Body of pancreas (tissue), 4 donors: Measurements from ENCODE around the gene TEX51. TPM values are rescaled to one million over a fixed set of nuclear protein-coding genes. Genes with fewer than 3 reads are reported as not detected.

Experiments used
- ATAC-seq: fragments of 150-250 bp; one replicate; pipeline ENCODE4 v1.9.1; 2016
- DNase-seq, 4 donors: peaks; one replicate each; pipeline ENCODE4 v3.0.0-alpha.2; 2019
- H3K27ac ChIP-seq, 4 donors: fragments of 200-600 bp; sonication (generic); 1 replicate in 3 of 4; 2 replicates in 1 of 4; pipeline versions ENCODE4 v1.5.1 to v1.6.1; 2016 to 2019; ENCODE audit warnings: mild to moderate bottlenecking in 1 of 4, mixed read lengths in 1 of 4, moderate library complexity in 1 of 4
- H3K27me3 ChIP-seq, 2 donors: fragments of 200-600 bp; sonication (generic); one replicate each; pipeline ENCODE4 v1.6.0; 2016; ENCODE audit warnings: mild to moderate bottlenecking in 1 of 2
- H3K36me3 ChIP-seq, 2 donors: fragments of 200-600 bp; sonication (generic); replicated peaks in 1 of 2; 2 replicates each; pipeline ENCODE4 v1.5.1; 2016; ENCODE audit warnings: low read depth in 2 of 2; ENCODE audit not compliant: insufficient read depth in 1 of 2
- H3K4me1 ChIP-seq: fragments of 200-600 bp; sonication (generic); one replicate; pipeline ENCODE4 v1.6.0; 2016
- H3K4me3 ChIP-seq, 2 donors: fragments of 200-600 bp; sonication (generic); 1 replicate in 1 of 2; 2 replicates in 1 of 2; pipeline ENCODE4 v1.5.1; 2016 to 2019
- H3K9me3 ChIP-seq, 3 donors: fragments of 200-600 bp; sonication (generic); 1 replicate in 2 of 3; 2 replicates in 1 of 3; pipeline ENCODE4 v1.5.1; 2016
- POLR2A ChIP-seq, 3 donors: fragments of 450-650 bp; IDR thresholded peaks; one replicate each; pipeline ENCODE4 v1.6.1; 2016; ENCODE audit warnings: antibody characterized with exemption in 3 of 3, mild to moderate bottlenecking in 2 of 3
- WGBS, 2 donors: methylation state at CpG; one replicate each; pipeline ENCODE4 v1.1.5; 2017; 5-methylcytosine and 5-hydroxymethylcytosine counted together
- intact Hi-C: fragments of 100-400 bp; cut with DNase I; formaldehyde crosslinking; loops from one replicate; pipeline ENCODE4 v1.15.1; 2023
- total RNA-seq, 2 donors: library from RNA; depleted of rRNA; stranded (reverse); fragments of >200 nt; gene quantifications; one replicate each; pipeline ENCODE4 v1.1.0, GENCODE V29; 2016
- TF ChIP-seq, protein P1 (sequence below), 7 experiments: fragments of 450-650 bp in 4 of 7; fragments of 200-600 bp in 3 of 7; sonication (generic) in 3 of 7; IDR thresholded peaks; one replicate each; pipeline ENCODE4 v1.5.1; 2016 to 2019; ENCODE audit warnings: antibody characterized with exemption in 7 of 7

Gene TEX51
- total RNA-seq, 2 donors from 2014 or later, result not detected

DNA sequence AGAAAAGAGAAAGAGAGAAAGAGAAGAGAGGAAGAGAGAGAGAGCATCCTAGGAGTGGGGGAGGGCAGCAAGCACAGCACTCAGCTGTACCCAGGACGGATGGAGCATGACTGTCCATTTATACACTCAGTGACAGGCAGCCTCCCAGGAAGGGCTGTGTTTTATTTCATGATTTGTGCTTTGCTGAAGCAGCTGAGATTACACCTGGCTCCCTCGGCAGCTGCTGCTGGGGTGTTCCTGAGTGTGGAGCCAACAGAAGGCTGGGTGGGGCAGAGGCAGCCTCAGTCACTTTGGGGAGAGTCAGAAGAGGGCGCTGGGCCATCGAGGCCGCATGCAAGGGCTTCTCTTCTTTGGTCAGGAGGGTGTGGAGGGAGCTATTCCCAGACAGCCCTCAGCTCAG, 47.8 kb upstream of the TEX51 start:
- no peak for ATAC-seq
- no peaks in the 10 kb centered on the region for H3K9me3 ChIP-seq
- H3K27ac ChIP-seq, result no peak overlapping the region
- no peak for DNase-seq
- intact Hi-C loops, result no loop called here
- TF ChIP-seq POLR2A (IDR thresholded peaks at IDR 0.05), result no peak
- TF ChIP-seq, protein P1, sequence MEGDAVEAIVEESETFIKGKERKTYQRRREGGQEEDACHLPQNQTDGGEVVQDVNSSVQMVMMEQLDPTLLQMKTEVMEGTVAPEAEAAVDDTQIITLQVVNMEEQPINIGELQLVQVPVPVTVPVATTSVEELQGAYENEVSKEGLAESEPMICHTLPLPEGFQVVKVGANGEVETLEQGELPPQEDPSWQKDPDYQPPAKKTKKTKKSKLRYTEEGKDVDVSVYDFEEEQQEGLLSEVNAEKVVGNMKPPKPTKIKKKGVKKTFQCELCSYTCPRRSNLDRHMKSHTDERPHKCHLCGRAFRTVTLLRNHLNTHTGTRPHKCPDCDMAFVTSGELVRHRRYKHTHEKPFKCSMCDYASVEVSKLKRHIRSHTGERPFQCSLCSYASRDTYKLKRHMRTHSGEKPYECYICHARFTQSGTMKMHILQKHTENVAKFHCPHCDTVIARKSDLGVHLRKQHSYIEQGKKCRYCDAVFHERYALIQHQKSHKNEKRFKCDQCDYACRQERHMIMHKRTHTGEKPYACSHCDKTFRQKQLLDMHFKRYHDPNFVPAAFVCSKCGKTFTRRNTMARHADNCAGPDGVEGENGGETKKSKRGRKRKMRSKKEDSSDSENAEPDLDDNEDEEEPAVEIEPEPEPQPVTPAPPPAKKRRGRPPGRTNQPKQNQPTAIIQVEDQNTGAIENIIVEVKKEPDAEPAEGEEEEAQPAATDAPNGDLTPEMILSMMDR (IDR thresholded peaks at IDR 0.05), result no peak
- no peak overlapping the region for H3K4me3 ChIP-seq
- no peaks in the 10 kb centered on the region for H3K36me3 ChIP-seq
- WGBS, 2 donors, result 34 to 46% methylated on average over 5 of the region's 5 CpGs
- H3K4me1 ChIP-seq, result no peaks in the 10 kb centered on the region
- no peaks in the 10 kb centered on the region for H3K27me3 ChIP-seq

DNA sequence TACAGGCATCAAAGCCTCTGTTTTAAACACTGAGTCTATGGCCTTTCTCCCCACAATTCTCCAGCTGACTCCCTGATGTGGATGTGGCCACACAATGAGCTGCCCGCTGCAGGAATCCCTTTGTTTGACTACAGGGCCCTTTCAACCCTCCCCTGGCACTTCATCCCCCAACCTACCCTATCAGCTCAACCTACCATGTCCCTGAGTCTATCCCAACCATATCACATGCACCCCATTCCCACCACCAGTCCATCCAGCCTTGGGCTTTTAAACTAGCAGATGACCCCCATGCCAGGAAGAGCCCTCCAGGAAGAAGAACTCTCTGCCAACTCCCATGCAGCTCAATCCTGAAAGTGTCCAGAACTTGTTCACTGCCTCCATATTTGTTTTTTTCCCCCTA, 46.9 kb upstream of the TEX51 start:
- TF ChIP-seq, protein P1 (IDR thresholded peaks at IDR 0.05), result no peak
- no peak for TF ChIP-seq POLR2A (IDR thresholded peaks at IDR 0.05)
- H3K4me1 ChIP-seq, result no peaks in the 10 kb centered on the region
- H3K4me3 ChIP-seq, result no peak overlapping the region
- intact Hi-C loops, result no loop called here
- DNase-seq (no peak), ATAC-seq (no peak)
- H3K36me3 ChIP-seq, result no peaks in the 10 kb centered on the region
- H3K9me3 ChIP-seq, result no peaks in the 10 kb centered on the region
- no peak overlapping the region for H3K27ac ChIP-seq
- H3K27me3 ChIP-seq, result no peaks in the 10 kb centered on the region
- WGBS, 2 donors, result 53 to 69% methylated on average over 1 of the region's 1 CpG

DNA sequence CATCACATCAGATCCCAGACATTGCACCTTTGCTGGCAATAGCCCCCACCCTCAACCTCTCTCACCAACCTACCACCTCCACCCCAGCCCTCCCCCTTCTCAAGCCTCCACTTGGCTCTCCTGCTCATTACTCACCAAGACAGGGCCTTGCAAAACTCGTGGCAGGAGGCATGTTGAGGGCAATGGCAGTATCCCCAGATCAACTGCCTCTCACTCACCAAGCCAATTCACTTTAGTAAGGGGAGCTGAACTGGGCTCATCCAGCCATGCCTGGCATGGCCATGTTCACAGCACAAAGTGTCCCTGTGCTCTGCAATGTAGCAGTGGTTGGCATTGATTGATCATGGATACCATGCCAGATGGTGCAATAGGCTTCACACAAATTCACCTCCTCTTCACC, 46.3 kb upstream of the TEX51 start:
- Histone ChIP-seq H3K4me1 (no peaks in the 10 kb centered on the region), H3K36me3 (no peaks in the 10 kb centered on the region), H3K27me3 (no peaks in the 10 kb centered on the region), H3K9me3 (no peaks in the 10 kb centered on the region), H3K4me3 (no peak overlapping the region), H3K27ac (no peak overlapping the region)
- no peak for ATAC-seq
- 26 to 50% methylated on average over 1 of the region's 1 CpG for WGBS, 2 donors
- no peak for TF ChIP-seq POLR2A (IDR thresholded peaks at IDR 0.05)
- TF ChIP-seq, protein P1 (IDR thresholded peaks at IDR 0.05), result no peak
- no peak for DNase-seq
- intact Hi-C loops, result no loop called here

DNA sequence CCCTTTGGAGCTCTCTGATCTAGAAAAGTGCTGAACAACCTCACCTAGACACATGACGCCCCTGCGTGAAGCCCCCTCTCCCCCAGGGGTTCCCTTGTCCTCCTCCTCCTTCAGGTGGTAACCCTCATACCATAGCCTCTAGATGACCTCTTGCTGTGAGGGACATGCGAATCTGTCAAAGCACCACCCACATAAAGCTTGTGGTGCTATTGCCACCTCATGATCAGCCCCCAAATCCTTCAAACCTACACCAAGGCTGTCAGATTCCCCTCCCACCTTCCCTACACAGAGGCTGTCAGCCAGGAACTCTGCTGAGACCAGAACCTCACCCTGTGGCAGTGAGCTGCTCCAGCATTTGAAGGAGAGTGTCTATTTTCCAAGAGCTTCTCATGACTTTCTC, 43.1 kb upstream of the TEX51 start:
- ATAC-seq (no peak), DNase-seq (no peak)
- TF ChIP-seq, protein P1 (IDR thresholded peaks at IDR 0.05), result no peak
- no peak for TF ChIP-seq POLR2A (IDR thresholded peaks at IDR 0.05)
- intact Hi-C loops, result no loop called here
- no peaks in the 10 kb centered on the region for H3K4me1 ChIP-seq
- H3K9me3 ChIP-seq, result no peaks in the 10 kb centered on the region
- H3K27me3 ChIP-seq, result no peaks in the 10 kb centered on the region
- WGBS, 2 donors, result 45 to 51% methylated on average over 3 of the region's 3 CpGs
- no peak overlapping the region for H3K27ac ChIP-seq
- no peaks in the 10 kb centered on the region for H3K36me3 ChIP-seq
- no peak overlapping the region for H3K4me3 ChIP-seq

DNA sequence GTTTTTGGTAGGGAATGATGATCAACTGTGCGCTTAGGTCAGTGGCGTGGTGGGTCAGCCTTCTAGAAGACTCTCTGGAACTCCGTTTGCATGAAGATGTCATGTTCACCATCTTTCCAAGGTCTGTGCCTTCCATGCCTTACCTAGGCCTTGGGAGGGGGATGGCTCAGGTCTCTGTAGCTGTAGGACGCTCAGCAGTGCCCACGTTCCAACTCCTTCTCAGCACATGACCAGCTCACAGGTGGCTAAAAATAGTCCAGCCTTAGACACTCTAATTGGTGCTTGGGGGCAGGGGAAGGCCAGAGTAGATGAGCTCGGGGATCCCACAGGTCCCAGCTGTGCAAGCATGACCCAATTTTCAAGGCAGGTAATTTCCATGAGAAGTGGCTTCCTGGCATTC, 42.3 kb upstream of the TEX51 start:
- ATAC-seq, result no peak
- intact Hi-C loops, result no loop called here

More for the DNA sequence above, 42.3 kb upstream of the TEX51 start:
- H3K4me3 ChIP-seq, result no peak overlapping the region
- H3K9me3 ChIP-seq, result no peaks in the 10 kb centered on the region
- WGBS, 2 donors, result 65 to 81% methylated on average over 3 to 6 of the region's 6 CpGs
- no peaks in the 10 kb centered on the region for H3K36me3 ChIP-seq
- DNase-seq, result no peak
- H3K4me1 ChIP-seq, result no peaks in the 10 kb centered on the region
- H3K27ac ChIP-seq, result no peak overlapping the region
- TF ChIP-seq POLR2A (IDR thresholded peaks at IDR 0.05), result no peak
- TF ChIP-seq, protein P1 (IDR thresholded peaks at IDR 0.05), result no peak
- H3K27me3 ChIP-seq, result no peaks in the 10 kb centered on the region
